ENCODE results near the gene C10orf71.

Gene C10orf71

DNA sequence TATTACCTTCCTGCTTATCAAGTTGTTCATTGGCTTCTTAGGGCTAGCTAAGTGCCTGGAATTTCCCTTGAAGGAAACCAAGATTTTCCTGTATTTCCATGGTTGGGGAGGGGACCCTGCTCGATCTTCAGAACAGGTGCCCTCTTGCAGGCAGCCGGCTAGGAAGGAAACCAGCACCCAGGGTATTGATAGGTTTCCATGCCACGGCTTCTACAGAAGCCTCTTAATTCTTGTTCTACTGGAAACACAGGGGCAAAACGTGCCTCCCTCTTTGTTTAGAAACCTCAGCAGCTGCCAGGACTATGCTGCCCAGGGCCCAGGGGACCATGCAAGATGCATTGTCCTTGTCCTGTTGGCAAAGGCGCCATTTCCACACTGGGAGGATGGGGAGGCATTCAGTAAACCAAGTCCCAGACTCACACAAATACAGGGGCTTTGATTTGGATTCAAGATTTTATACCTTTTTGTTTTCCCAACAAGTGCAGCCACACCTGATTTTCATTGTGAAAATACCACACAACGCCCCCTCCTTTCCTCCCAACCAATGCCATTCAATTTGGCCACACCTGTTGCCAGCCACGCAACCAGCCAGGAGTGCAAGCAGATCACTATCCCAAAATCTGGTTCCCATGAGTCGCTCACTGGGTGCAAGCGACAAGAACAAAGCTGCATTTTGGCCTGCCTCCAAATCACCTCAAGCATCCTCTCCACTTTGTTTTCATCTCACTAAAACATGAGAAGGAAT, 29.6 kb downstream of the C10orf71 start:
- DNase-seq (ENCODE audit: low read depth) = no peak
- TF ChIP-seq, protein P1, sequence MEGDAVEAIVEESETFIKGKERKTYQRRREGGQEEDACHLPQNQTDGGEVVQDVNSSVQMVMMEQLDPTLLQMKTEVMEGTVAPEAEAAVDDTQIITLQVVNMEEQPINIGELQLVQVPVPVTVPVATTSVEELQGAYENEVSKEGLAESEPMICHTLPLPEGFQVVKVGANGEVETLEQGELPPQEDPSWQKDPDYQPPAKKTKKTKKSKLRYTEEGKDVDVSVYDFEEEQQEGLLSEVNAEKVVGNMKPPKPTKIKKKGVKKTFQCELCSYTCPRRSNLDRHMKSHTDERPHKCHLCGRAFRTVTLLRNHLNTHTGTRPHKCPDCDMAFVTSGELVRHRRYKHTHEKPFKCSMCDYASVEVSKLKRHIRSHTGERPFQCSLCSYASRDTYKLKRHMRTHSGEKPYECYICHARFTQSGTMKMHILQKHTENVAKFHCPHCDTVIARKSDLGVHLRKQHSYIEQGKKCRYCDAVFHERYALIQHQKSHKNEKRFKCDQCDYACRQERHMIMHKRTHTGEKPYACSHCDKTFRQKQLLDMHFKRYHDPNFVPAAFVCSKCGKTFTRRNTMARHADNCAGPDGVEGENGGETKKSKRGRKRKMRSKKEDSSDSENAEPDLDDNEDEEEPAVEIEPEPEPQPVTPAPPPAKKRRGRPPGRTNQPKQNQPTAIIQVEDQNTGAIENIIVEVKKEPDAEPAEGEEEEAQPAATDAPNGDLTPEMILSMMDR (IDR thresholded peaks at IDR 0.05; ENCODE audit: control insufficient read depth, insufficient read depth, low read depth, low read length, missing control alignments) = no peak
- H3K4me3 ChIP-seq (ENCODE audit: control insufficient read depth, low read depth, low read length) = no peak overlapping the region

DNA sequence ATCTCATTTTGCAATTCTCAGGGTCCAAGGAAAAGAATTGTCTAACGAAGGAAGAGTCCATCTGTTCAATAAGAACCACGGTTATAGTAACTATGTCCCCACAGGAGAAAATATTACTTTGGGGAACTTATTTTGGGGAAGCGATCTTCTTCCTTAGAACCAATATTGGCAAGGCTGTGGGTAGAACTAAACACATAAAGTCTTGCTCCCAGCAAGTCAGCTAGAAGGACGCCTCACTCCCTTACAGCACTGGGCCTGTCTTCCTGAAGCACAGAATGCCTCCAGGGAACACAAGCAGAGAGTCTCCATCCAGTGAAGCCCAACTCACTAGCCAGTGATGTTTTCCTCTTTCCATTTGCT, 30.2 kb downstream of the C10orf71 start:
- TF ChIP-seq, protein P1 (IDR thresholded peaks at IDR 0.05; ENCODE audit: control insufficient read depth, insufficient read depth, low read depth, low read length, missing control alignments) = no peak
- H3K4me3 ChIP-seq (ENCODE audit: control insufficient read depth, low read depth, low read length) = no peak overlapping the region
- no peak for DNase-seq (ENCODE audit: low read depth)

DNA sequence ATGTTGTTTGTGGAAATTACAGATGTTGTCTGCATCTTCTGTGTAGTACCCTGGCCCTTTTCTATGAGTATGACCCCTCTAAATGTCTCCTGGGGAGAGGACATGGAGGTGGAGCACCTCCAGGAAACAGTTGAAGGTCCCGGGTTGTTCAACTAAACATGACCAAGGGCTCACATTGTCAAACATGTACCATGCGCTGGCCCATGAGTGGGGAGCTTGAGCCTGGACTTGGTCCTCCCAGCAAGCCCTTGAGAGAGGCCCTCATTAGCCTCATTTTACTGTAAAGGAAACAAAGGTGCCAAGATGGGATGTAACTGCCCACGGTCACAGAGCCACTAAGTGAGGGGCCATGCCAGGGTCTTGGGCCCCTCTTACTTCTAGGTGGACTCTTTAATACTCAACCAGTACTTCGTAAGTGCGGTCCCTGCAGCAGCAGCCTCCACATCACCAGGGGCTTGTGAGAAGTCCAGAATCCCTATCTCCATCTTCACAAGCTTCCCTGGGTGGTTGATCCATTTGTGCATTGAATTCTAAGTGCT, 31.2 kb downstream of the C10orf71 start:
- TF ChIP-seq, protein P1 (IDR thresholded peaks at IDR 0.05; ENCODE audit: control insufficient read depth, insufficient read depth, low read depth, low read length, missing control alignments) = no peak
- DNase-seq (ENCODE audit: low read depth) = no peak
- no peak overlapping the region for H3K4me3 ChIP-seq (ENCODE audit: control insufficient read depth, low read depth, low read length)

DNA sequence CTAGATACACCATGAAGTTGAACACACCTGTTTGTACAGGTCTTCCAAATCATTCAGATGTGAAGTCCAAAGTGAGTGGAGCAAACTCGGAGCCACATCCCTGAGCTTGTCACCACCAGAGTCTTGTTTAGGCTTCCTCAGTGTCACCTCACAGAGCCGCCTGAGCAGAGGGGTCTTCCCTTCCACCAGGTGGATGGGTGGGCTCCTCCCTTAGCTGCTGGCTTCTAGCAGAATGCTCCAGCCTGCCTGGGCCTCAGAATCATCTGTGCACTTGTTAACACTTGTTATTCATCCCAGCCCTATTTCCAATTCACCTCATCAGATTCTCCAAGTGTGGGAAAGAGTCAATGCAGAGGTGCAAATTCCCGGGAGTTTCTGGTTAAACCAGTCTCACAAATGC, 32.5 kb downstream of the C10orf71 start:
- TF ChIP-seq, protein P1 (IDR thresholded peaks at IDR 0.05; ENCODE audit: control insufficient read depth, insufficient read depth, low read depth, low read length, missing control alignments) = no peak
- H3K4me3 ChIP-seq (ENCODE audit: control insufficient read depth, low read depth, low read length) = no peak overlapping the region
- no peak for DNase-seq (ENCODE audit: low read depth)

DNA sequence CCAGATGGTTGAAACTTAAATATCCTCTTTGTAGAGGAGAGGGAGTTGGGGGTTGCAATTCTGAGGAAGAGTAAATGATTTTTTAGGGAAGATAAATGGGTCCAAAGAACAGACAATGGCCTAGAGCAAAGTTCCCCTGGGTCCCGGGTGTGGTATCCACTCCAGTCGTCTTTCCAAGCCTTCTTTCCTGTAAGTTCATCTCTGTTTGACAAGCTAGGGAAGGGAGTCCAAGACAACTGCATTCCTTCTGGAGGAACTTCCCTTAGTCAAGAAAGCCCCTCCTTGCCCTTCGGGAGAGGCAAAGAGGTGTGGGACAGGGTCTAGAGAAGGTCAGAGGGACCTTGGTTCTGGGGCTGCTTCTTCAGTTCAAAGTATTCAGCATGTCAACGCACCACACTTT, 33.4 kb downstream of the C10orf71 start:
- no peak for DNase-seq (ENCODE audit: low read depth)
- H3K4me3 ChIP-seq (ENCODE audit: control insufficient read depth, low read depth, low read length) = no peak overlapping the region
- TF ChIP-seq, protein P1 (IDR thresholded peaks at IDR 0.05; ENCODE audit: control insufficient read depth, insufficient read depth, low read depth, low read length, missing control alignments) = no peak

DNA sequence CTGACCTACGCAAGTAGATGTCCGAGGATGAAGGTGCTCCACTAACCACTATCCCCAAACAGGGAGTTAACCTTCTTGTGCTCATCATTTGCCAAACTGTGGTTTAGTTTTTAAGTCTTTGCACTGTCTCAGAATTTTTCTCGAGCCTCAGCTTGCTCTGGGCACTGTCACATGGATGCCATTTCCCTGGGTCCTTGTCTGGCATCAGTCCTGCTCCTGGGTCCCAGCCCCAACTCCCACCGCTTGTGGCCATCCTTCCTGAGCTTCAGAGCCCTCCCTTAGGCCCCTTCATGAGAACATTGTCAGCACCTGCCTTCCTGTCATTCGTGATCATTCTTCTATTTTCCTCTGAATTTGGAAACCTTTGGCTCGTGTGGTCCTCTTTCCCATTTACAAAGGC, 33.8 kb downstream of the C10orf71 start:
- no peak for DNase-seq (ENCODE audit: low read depth)
- no peak overlapping the region for H3K4me3 ChIP-seq (ENCODE audit: control insufficient read depth, low read depth, low read length)
- TF ChIP-seq, protein P1 (IDR thresholded peaks at IDR 0.05; ENCODE audit: control insufficient read depth, insufficient read depth, low read depth, low read length, missing control alignments) = no peak

All from AG09309 (cell line).